CD4-positive, alpha-beta T cell treated with Interleukin-6 at 100 ng/mL for 8 hours (primary cell): ENCODE results near the gene CHRNA5.
"Not testable (repeated sequence)": the region's sequence is repeated elsewhere in the genome, so short reads cannot be mapped to it uniquely, and the experiment has no call there.

Experiments used
- DNase-seq: peaks from one replicate; pipeline ENCODE4 v3.0.0-alpha.2; 2020; ENCODE audit warnings: mixed read lengths, low spot score

Gene CHRNA5

DNA sequence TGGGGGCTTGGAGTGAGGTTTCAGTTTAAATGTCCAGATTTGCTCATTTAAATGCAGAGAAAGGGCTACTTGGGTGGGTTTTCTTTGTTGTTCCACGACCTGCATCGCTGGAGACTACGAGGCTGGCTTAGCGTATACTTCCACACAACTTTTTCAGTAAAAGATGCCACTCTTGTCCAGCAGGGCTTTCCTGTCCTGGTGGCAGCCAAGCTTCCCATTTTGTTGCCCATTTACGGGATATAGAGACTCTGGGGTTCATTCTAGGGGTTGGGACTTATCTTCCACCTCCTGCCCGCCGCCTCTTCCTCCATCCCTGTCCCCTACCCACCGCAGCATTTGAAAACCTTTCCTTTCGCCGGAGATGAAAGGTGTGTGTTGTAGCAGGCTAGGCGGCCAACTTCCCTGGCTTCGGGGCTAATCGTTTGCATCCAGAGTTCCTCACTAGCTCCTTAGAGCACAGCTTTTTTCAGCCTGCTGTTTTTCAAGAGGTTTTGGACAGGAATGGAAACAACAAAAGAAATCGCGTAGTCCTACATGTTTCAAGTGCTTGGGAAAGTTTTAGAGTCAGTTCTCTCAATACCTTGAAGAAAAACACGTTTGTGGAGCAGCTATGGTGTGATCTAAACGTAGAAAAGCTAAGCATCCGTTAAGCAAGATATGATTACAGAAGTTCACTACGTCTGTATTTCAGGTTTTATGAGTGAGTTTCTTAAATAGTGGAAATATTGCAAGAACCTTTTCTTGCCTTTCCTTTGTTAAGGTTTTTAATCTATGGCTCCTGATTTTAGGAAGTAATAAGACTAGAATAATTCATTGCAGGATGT is 843 bp downstream of the CHRNA5 start:
- no peak for DNase-seq

GRCh38 chr15:78567531-78567930 is 2.2 kb downstream of the CHRNA5 start:
- DNase-seq, result no peak

DNA sequence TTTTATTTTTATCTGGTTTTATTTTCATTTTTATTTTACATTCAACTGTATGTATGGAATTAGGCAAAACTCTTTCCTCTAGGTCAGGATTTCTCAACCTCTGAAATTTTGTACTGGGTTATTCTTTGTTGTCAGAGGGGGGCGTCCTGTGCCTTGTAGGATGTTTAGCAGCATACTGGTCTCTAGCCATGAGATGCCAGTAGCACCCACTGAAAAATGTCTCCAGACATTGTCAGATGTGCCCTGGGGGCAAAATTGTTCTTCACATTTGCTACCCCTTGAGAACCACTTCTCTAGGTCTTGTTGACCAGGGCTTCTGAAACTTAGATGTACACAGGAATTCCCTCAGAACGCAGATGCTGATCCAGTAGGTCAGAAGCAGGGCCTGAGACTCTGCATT is 5.4 kb downstream of the CHRNA5 start:
- no peak for DNase-seq

GRCh38 chr15:78571382-78571781 is 6.1 kb downstream of the CHRNA5 start:
- DNase-seq, result no peak

DNA sequence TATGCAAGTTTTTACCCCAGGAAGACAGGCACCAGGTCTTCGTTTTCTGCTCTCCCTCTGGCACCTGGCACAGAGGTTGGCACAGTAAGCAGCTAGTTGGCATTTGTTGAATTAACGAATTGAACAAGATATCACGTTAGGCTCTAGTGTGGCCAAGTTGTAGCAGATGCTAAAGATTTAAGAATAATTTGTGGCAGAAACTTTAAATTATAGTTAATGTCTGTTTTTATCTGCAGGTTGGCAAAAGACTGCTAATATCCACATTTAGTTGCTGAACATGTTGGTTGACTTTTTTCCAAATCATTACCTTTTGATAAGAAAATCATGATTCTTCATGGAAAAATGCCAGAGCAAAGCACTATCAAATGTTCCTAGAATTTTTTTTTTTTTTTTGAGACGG is 8.1 kb downstream of the CHRNA5 start:
- no peak for DNase-seq

GRCh38 chr15:78574944-78575343 is 9.6 kb downstream of the CHRNA5 start:
- no peak for DNase-seq

DNA sequence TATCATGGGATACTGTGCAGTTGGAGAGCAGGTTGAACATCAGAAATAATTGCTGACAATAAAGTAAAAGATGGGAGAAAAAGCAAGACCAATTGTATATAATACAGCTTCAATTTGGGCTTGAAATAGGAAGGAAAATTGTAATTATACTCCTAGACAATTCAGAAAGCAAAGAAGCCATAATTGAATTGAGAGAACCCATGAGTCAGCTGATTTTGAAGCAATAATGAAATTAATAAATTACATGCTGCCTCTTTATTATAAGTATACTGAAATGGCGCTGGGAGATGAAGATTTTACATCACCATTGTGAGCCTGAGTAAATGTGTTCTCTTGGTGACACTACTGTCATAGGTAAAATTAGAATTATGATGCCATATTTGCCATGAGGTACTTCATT is 32.3 kb downstream of the CHRNA5 start:
- DNase-seq, result no peak

DNA sequence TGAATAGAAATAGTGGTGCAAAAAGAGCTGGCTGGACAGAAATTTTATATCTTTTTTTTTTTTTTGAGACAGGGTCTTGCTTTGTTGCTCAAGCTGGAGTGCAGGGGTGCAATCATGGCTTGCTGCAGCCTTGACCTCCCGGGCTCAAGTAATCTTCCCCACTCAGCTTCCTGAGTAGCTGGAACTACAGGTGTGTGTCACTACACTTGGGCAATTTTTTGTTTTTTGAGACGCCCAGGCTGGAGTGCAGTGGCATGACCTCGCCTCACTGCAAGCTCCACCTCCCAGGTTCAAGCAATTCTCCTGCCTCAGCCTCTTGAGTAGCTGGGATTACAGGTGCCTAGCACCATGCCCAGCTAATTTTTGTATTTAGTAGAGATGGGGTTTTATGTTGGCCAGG is 33.0 kb downstream of the CHRNA5 start:
- DNase-seq, result no peak

DNA sequence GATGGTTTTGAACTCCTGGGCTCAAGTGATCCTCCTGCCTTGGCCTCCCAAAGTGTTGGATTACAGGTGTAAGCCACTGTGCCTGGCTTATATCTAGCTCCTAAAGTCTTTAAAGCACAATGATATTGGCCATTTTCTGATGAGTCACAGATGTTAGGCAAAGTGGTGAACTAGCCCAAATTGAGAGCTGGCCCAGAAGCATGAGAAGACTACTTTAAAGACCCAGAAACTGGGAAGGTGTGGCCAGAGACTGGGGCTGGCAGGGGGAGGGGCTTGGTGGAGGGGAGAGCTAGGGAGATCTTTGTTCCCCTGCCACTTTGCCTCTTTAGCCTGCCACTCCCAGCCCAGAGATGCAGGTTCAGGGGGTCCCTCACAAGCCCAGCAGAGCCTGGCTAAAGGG is 33.9 kb downstream of the CHRNA5 start:
- no peak for DNase-seq

- DNase-seq, result no peak
Observed at GRCh38 chr15:78603467-78603866, 38.1 kb downstream of the CHRNA5 start.

- DNase-seq, result no peak
Observed at GRCh38 chr15:78604420-78604819, 39.1 kb downstream of the CHRNA5 start.

DNA sequence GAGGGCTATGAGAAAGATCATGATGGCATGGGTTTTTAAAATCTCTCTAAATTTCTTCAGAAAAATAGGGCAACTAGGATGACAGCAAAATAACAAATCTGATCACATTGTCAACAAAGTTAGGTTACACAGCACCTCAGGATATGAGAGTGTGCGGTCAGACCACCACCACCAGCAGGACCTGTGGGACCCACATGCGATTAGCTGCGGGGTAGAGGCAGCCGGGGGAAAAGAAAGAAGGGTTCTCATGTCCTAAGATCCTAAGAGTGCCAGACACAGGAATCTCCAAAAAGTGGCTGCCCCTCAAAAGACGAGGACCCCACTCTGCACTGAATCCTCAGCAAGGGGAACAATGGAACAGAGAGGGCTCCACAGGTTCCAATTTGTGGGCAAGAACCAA is 39.9 kb downstream of the CHRNA5 start:
- no peak for DNase-seq

- no peak for DNase-seq
Observed at GRCh38 chr15:78605680-78606079, 40.4 kb downstream of the CHRNA5 start.

GRCh38 chr15:78609551-78609950 is 44.2 kb downstream of the CHRNA5 start:
- DNase-seq, result not testable (repeated sequence)

DNA sequence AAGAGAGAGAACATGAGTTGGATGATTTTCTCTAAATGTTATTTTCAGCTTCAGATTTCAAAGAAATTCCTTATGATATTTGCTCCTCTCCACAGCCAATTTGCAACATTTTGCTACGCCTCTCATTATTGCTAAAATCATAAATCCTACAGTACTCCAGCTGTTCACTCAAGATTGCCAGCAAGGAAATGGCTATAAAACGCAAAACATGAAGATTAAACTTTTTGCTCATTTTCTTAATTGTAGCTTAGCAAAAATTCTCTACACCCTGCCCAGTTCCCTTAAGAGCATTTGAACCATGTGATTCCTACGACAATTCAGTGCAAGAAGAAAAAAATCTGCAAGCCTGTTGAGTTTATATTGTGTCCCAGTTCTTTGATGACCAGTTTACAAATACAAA is 48.7 kb downstream of the CHRNA5 start:
- no peak for DNase-seq

- DNase-seq, result no peak
Observed at GRCh38 chr15:78615151-78615589, 49.9 kb downstream of the CHRNA5 start.

- no peak for DNase-seq
Observed at GRCh38 chr15:78616506-78616905, 51.2 kb downstream of the CHRNA5 start.

- no peak for DNase-seq
Observed at GRCh38 chr15:78617076-78617475, 51.8 kb downstream of the CHRNA5 start.

- DNase-seq, result no peak
Observed at GRCh38 chr15:78617516-78617915, 52.2 kb downstream of the CHRNA5 start.

- DNase-seq, result no peak
Observed at GRCh38 chr15:78618064-78618463, 52.7 kb downstream of the CHRNA5 start.

DNA sequence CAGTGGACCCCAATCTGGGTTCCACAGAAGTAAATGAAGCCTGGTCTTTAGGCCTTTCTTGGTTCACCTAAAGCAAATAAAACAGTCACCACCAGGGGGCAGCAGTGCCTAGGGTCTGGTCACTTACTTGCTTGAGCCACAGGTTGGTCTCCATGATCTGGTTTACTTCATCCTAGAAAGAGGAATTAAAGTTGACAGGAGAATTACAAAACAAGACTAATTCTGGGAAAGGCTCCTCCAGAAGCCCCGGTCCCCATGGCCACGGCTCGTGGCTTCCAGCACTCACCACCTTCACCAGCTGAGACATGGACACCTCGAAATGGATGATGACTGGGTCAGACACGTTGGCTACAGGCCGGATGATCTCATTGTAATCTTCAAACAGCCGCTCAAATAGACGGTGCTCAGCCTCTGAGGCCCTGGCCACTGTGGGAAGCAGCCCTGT is 53.2 kb downstream of the CHRNA5 start:
- peak; percentile 72 for DNase-seq

DNA sequence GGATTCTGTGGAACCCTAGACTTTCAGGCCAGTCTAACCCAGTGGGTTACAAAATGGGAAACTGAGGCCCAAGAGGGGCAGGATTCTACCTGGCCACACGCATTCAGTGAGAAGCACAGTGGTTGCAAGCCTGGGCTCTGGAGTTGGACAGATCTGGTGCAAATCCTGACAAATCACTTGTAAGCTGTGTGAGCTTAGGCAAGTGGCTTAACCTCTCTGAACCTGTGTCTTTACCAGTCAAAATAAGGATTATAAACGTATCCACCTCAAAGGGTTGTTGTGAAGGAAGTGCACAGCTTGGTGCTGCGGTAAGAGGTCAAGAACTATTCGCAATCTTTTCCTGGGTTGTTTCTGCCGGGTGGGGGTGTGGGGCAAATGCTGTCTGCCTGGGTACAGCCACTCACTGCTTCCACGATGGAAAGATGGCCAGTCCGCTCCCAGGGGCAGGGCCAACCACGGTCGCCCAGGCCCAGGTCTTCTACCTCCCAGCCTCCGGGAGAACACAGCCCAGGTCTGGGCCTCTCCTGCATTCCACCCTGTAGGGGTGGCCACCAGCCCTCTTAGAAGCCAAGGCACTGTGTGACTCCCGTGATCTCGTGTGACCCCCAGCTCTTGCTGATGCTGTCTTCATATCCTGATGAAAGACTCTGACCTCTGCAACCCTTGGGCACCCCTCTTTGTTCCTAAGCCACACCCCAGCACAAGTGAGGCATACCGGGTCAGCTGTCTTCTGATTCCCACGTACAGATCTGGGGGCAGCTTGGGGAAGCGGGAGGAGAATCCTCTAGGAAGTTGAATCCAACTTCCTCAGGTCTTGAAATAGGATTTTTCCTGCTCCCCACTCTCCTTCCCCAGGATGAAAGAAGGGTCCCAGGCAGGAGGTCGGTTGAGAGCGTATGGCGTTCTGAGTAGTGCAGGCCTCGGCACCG is 54.0 kb downstream of the CHRNA5 start:
- no peak for DNase-seq

GRCh38 chr15:78620021-78620526 is 54.8 kb downstream of the CHRNA5 start:
- DNase-seq, result no peak
